ENCODE data around the gene LRFN3.
"Not testable (repeated sequence)": the region's sequence is repeated elsewhere in the genome, so short reads cannot be mapped to it uniquely, and the experiment has no call there.

LRFN3 gene, protein sequence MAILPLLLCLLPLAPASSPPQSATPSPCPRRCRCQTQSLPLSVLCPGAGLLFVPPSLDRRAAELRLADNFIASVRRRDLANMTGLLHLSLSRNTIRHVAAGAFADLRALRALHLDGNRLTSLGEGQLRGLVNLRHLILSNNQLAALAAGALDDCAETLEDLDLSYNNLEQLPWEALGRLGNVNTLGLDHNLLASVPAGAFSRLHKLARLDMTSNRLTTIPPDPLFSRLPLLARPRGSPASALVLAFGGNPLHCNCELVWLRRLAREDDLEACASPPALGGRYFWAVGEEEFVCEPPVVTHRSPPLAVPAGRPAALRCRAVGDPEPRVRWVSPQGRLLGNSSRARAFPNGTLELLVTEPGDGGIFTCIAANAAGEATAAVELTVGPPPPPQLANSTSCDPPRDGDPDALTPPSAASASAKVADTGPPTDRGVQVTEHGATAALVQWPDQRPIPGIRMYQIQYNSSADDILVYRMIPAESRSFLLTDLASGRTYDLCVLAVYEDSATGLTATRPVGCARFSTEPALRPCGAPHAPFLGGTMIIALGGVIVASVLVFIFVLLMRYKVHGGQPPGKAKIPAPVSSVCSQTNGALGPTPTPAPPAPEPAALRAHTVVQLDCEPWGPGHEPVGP

DNA sequence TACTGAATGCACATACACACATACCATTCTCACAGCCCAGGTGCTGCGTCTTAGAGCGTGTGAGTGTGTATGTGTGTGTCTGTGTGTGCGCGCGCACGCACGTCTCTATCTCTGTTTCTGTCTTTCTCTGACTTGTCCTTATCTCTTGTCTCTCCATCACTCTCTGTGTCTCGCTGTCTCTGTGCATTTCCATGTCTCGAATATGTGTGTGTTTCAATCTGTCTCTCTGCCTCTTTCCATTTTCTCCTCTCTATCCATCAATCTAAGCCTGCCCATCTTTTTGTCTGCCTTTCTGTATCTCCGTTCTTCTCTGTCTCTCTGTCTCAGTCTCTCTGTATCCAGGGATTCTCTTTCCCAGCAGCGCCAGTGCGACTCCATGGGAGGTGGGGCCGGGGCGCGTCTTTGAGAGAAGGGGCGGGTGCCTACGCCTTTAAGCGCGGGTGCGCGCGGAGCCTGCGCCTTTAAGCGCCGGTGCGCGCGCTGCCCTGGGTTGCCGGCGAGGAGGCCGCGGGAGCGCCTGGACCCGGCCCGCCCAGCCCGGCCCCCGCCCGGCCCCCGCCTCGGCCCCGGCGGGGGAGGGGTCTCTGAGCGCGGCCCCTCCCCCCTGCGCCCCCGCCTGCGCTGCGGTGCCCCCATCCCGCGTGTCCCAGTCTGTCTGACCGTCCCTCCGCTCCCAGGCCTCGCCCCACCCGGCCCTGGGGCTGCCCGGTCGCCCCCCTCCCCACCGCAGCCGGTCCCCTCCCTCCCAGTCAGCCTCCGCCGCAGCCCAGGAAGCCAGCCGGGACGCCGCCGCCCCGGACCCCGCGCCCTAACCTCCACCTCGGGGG, at the start of gene LRFN3:
Gene LRFN3, plus strand, starts transcription at position 464 of the 827 bp plus-strand sequence. CDS start 3,052 bp downstream, outside the sequence.
- no peak for DNase-seq (ENCODE audit: low read depth in 2 of 2)

DNA sequence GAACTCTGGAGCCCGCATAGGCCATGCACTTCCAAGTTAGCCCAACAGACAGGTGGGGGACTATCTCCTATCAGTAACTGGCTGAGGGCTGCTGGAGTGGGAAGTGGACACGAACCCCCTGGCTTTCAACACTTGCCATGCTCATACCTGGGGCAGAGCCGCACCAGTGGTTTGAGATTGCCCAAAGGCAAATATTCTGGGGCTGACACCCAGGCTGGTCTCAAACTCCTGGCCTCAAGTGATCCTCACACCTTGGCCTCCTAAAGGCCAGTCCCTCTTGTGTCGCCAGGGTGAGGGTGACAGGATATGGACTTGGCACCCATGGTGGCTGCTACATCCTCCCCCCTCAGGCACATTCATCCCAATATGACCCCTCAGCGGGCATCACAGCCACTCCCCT, 49.0 kb upstream of the LRFN3 start:
- DNase-seq (ENCODE audit: low read depth in 2 of 2) = no peak

DNA sequence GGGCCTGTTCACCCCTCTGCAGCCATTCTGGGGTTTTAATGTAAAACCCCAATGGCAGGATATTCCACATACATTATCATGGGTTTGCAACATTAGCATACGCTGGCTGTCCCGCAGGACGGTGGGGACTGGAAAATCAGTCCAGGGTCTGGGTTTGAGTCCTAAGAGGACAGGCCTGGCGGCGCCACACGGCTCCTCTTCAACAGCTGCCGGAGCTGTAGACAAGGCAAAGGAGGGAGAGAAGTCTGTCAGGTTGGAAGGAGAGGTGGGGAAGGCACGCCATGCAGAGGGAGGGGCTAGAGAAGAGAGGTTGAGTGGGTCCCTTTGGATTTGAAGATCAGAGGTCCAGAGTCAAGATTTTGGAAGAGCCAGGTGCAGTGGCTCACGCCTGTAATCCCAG, 47.8 kb upstream of the LRFN3 start:
- no peak for DNase-seq (ENCODE audit: low read depth in 2 of 2)

DNA sequence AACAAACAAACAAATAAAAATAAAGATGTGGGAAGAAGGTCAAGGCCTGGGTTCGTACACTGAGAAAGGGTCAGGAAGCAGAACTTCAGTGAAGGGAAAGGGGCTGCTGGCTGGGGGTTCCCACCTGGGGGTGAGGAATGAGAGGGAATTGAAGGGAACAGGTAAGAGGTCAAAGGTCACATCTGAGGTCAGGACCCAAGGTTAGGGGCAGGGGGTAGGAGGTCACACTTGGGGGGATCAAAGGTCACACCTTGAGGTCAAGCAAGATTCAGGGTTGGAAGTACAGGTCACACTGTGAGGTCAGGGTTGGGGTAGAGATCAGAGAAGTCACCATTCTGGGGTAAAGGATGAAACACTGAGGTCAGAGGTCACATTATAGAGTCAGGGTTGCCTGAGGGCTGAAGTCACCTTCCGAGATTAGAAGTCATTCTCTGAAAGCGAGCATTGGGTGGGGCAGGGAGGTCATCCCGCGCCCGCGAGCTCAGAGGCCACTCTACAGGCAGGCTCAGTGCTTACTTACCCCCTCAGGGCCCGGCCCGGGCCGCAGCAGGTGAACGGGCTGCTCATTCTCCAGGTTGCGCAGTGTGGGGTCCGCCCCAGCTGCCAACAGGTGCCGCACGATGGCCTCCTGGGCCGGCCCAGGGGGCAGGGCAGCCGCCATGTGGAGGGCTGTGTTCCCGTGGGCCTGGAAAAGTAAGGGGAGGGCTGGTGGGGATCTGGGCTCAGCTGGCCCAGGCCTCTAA, 46.6 kb upstream of the LRFN3 start:
- DNase-seq (ENCODE audit: low read depth in 2 of 2) = no peak

DNA sequence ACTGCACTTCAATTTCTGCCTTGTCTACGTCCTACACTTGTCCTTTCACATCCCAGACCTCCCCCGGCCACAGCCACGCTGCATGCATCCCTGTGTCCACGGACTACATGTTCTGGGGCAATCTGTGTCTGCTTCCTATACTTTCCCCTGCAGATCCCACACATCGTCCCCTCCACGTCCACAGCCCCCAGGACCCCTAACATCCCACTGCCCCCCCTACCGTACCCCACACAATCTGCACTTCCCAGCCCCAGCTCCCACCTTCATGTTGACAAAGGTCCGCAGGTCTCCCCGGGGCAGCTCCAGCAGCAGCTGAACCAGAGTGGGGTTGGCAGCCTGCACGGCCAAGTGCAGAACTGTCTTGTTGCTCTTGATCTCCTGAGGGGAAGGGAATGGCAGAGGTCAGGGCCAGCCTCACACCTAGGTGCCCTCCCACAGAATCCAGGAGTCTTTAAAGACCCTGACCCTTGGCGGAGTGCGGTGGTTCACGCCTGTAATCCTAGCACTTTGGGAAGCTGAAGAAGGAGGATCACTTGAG, 46.0 kb upstream of the LRFN3 start:
- DNase-seq (ENCODE audit: low read depth in 2 of 2) = no peak

DNA sequence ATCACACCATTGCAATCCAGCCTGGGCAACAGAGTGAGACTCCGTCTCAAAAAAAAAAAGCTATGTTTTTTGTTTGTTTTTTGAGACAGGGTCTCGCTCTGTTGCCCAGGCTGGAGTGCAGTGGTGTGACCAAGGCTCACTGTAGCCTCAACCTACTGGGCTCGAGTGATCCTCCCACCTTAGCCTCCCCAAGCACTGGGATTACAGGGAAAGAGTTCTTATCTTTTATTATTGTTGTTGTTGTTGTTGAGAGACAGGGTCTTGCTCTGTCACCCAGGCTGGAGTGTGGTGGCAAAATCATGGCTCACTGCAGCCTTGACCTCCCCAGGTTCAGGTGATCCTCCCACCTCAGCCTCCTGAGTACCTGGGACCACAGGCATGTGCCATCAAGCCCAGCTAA, 44.4 kb upstream of the LRFN3 start:
- DNase-seq (ENCODE audit: low read depth in 2 of 2) = not testable (repeated sequence)

DNA sequence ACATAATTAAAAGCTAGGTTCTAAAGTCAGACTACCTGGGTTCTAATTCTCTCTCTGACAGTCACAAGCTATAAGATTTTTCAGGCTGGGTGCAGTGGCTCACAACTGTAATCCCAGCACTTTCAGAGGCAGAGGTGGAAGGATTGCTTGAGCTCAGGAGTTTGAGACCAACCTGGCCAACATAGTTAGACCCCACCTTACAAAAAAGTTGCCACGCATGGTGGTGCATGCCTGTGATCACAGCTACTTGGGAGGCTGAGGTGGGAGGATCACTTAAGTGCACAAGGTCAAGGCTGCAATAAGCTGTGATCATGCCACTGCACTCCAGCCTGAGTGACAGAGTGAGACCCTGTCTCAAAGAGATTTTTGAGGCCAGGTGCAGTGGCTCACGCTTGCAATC, 41.8 kb upstream of the LRFN3 start:
- DNase-seq (ENCODE audit: low read depth in 2 of 2) = no peak

DNA sequence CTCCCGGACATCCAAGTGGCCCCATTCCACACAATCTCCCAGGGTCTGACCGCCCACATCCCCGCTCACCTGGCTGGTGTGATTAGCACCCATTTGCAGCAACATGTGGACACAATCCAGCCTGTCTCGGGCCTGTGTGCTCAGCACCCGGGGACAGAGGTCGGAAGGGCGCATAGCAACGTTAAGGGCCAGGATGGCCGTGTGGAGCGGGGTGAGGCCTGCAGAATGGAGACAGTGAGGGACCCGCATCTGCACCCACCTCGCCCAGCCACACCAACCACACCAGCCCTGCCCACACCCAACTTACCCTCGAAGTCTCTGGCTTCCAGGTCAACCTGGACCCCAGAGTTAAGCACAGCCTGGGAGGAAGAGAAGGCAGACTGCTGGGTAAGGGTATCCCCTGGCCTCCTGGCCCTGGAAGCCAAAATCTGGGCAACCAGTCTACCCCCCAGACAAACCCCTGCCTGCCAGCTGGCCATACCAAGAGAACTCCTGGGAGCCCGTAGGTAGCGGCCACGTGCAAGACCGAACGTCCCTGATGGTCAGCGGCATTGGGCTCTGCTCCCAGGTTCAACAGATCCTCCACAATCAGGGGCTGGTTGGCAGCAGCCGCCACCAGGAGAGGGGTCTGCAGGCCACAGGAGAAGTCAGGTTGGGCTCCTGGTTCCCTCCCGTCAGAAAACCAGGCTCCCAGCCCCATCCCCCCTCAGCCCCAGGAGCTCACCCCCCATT, 40.1 kb upstream of the LRFN3 start:
- no peak for DNase-seq (ENCODE audit: low read depth in 2 of 2)

DNA sequence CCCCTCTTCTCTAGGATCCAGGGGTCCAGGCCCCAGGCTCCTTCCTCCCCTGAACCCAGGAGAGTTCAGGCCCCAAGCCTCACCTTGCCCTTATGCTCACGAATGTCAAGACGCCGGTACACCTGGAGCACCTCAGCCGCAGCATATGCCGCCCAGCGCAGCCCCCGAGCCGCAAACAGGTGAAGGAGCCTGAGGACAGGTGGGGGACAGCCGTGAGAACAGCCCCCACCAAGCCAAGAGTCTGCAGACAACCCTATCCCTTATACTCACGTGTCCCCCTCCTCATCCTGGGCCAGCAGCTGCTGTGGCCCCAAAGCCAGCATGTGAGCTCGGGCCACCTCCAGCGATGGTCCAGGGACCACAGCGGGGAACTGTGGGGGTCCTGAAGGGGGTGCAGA, 39.5 kb upstream of the LRFN3 start:
- no peak for DNase-seq (ENCODE audit: low read depth in 2 of 2)

DNA sequence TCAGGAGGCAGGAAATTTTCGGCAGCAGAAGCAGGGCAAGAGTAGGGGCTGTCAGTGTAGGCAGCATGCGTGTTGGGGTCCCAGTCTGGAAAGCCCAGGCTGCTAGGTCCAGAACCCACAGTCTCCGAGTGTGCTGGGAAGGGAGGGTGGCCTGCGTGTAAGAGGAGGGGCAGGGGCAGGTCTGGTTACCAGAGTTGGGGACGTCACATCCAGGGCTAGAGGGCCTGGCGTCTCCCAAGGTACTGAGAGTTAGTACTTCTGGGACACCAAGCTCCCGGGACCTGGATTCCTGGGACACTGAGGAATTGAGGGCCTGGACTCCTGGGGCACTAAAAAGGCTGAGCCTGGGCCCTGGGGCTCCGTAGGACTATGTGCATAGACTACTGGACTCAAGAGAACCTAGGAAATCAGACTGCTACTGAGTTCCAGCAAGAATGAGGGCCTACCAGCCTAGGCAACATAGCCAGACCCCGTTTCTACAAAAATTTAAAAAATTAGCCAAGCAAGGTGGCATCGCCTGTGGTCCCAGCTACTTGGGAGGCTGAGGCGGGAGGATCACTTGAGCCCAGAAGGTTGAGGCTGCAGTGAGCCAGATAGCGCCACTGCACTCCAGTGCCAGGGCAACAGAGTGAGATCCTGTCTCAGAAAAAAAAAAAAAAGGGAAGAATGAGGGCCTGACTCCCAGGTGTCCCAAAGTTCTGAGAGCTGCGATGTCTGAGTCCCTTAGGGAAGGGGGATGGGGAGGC, 38.3 kb upstream of the LRFN3 start:
- no peak for DNase-seq (ENCODE audit: low read depth in 2 of 2)

DNA sequence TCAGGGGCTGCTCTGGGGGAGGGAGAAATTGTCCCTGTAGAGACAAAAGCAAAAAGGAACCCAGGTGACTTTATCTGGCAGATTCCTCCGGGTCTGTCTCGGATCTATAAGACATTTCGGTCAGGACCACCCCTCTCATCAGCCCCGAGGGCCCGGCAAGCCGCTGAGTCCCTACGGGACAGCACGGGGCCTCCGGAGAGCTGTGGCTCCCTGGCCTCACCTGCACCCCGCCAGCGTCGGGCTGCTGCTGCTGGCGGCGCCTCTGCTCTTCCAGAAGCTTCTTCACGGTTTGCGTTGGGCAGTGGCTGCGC, 37.7 kb upstream of the LRFN3 start:
- DNase-seq (ENCODE audit: low read depth in 2 of 2) = no peak

DNA sequence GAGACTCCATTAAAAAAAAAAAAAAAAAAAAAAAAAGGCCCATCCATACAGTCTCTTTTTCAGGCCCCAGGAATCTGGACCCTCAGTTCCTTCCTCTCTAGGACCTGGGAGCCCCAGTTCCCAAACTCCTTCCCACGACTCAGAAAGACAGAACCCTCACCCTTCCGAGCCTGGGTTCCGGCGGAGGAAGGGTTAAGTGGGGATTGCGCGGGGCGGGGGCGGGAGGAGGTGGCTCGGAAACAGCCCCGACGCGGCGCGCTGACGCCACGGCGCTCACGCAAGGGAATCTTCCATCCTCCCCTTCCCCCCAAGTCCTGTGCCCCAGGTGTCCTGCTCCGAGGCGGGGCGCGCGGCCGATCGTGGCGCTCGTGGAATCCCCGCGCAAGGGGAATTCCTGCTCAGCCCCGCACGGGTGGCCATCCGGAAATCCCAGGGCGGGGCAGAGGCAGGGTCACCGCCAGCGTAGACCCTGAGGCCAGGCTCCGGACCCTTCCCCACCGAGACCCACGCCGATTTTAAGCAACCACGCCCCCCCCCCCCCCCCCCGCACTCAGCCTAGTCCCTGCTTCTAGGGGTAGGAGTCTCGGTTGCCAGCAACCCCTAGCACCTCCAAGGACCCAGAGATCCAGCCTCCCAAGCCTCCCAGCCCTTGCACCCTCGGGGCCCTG, 36.5 kb upstream of the LRFN3 start:
- DNase-seq (ENCODE audit: low read depth in 2 of 2) = peak; percentile 77 to 81

DNA sequence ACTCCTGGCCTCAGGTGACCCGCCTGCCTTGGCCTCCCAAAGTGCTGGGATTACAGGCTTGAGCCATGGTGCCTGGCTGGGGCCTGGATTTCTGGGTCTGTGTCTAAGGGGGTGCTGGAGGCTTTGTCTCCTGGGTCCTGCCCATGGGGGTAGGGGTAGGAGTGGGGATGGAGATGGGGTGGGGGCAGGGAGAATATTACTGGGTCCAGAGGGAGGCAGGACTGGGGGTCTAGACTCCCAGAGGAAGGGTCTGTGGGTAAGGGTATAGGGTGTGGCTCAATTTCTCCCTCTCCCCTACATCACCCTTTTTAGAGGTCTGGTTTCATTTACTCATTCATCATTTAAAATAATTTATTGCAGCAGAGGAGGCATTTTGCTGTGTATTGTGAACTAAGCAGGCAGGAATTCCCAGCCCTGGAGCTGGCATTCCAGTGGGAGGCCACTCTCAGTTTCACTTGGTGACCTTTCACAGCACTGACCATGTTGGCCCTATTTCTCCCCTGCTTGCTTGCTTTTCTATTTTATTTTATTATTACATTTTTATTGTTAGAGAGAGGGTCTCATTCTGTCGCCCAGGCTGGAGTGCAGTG, 35.0 kb upstream of the LRFN3 start:
- no peak for DNase-seq (ENCODE audit: low read depth in 2 of 2)

DNA sequence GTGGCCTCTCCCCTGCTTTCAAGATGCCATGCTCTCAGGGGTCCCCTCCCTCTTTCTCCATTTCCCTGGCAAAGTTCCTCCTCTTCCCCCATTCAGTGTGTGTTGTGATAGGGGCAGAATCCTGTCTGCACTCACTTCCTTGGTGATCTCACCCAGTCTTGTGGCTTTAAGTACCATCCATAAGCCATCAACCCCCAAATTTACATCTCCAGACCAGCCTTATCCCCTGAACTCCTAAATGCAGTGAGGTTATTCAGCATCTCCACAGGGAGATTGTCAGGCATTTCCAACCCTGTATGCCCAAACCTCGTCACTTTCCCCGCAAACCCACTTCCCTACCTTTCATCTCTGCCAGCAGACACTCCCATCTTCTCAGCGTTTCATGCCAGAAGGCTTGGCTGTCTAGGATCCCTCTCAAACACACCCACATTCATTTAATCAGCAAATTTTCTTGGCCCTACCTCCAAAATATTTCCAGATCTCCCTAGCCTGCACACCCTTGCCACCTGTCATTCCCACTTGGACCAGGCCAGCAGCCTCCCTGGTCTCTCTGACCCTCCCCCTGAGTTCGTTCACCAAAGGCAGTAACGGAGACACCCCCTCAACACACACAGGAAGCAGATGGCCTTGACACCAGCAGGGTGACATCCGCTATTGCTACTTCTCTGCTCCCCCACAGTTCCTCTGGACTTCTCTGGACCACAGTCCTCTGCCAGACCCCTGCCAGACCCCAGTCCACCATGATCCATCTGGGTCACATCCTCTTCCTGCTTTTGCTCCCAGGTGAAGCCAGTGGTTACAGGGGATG, 34.1 kb upstream of the LRFN3 start, which contains the start of gene HCST:
Gene HCST, plus strand, starts transcription at position 676 of the 808 bp plus-strand sequence. Its CDS starts 65 bp downstream, at position 741.
- DNase-seq (ENCODE audit: low read depth in 2 of 2) = no peak

DNA sequence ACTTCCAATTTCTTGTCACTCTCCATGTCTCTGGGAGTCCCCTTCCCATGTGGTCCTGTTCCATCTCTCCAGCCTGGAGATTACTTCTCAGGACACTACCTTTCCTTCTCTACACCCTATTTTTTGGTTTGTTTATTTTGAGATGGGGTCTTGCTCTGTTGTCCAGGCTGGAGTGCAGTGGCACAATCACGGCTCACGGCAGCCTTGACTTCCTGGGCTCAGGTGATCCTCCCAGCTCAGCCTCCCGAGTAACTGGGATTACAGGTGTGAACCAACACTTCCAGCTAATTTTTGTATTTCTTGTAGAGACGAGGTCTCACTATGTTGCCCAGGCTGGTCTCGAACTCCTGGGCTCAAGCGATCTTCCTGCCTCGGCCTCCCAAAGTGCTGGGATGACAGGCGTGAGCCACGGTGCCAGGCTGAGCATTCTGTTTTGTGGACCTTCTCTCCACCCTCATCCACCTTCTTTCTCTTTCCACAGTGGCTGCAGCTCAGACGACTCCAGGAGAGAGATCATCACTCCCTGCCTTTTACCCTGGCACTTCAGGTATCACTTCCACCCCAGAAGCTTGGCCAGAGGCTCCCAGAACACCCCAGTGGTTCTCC, 33.2 kb upstream of the LRFN3 start:
- DNase-seq (ENCODE audit: low read depth in 2 of 2) = no peak

DNA sequence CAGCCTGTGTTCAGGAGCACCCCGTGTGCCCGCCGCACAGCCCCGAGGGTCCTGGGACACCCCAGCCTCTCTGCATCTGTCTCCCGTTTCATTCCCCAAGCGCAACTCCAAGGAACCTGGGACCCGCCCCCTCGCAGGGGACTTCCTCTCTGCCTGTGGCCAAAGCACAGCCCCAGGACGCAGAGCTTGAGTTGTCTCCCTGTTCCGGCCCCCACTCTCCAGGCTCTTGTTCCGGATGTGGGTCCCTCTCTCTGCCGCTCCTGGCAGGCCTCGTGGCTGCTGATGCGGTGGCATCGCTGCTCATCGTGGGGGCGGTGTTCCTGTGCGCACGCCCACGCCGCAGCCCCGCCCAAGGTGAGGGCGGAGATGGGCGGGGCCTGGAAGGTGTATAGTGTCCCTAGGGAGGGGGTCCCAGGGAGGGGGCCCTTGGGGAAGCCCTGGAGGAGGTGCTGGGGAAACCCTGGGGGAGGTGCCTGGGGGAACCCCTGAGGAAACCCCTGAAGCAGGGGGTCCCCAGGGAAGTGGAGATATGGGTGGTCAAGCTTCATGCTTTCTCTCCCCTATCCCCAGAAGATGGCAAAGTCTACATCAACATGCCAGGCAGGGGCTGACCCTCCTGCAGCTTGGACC, 32.5 kb upstream of the LRFN3 start:
- peak; percentile 84 to 93 for DNase-seq (ENCODE audit: low read depth in 2 of 2)

DNA sequence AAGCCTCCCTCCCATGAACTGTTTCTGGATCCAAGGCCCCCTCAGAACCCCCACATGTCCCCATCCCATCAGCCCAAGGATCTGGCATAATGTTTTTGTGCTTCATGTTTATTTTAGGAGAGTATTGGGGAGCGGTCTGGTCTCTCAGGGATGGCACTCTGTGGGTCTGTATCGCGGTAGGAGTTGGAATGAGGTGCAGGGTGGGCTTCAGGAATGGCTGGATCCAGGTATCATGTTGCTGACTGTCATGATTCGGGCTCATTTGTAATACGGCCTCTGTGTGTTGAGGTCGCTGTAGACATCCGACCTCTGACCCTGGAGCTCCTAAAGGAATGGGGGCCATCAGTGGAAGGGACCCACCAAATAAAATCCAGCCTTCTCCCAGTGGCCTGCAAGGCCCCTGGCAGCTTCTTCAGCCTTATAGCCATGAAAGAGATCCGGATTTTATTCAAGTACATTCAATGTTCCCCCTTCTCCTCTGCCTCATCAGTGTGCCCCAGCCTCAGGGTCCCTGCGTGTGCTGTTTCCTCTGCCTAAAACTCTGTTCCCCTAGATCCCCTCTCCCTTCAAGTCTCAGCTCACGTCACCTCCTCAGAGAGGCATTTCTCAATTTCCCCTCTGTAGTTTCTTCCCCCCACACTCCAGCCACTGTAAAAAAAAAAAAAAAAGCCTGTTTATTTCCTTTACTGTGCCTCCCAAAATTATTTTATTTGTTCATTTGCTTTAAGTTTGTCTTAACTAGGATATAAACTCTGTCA, 31.7 kb upstream of the LRFN3 start:
- no peak for DNase-seq (ENCODE audit: low read depth in 2 of 2)
